Stomach (tissue), 9 donors: ENCODE data around the gene HEPH. TPM values are rescaled to one million over a fixed set of nuclear protein-coding genes. Genes with fewer than 3 reads are reported as not detected.

Experiments used
- DNase-seq, 2 donors: peaks; one replicate each; pipeline versions ENCODE4 v3.0.0 to v3.0.0-alpha.2; 2013 to 2019
- H3K27ac ChIP-seq, 5 donors: fragments of 200-600 bp in 4 of 5; sonication (generic) in 4 of 5; one replicate each; pipeline ENCODE4 v1.5.1; 2013 to 2019; ENCODE audit warnings: mild to moderate bottlenecking in 1 of 5, moderate library complexity in 1 of 5
- H3K27me3 ChIP-seq, 3 donors: fragments of 200-600 bp; sonication (generic); one replicate each; pipeline ENCODE4 v1.5.1; 2017 to 2019; ENCODE audit warnings: mixed run types in 1 of 3
- H3K36me3 ChIP-seq, 4 donors: fragments of 200-600 bp; sonication (generic); 1 replicate in 3 of 4; 2 replicates in 1 of 4; pipeline ENCODE4 v1.5.1; 2016 to 2019
- H3K4me1 ChIP-seq, 4 donors: fragments of 200-600 bp; sonication (generic); one replicate each; pipeline ENCODE4 v1.5.1; 2016 to 2019
- H3K4me3 ChIP-seq, 4 donors: fragments of 200-600 bp; sonication (generic) in 3 of 4; one replicate each; pipeline ENCODE4 v1.5.1; 2016 to 2019; ENCODE audit warnings: mild to moderate bottlenecking in 1 of 4
- H3K9me3 ChIP-seq, 4 donors: fragments of 200-600 bp; sonication (generic); one replicate each; pipeline ENCODE4 v1.5.1; 2016 to 2019
- CTCF ChIP-seq, 7 experiments: fragments of 450-650 bp in 4 of 7; fragments of 200-600 bp in 3 of 7; sonication (generic) in 3 of 7; IDR thresholded peaks; one replicate each; pipeline ENCODE4 v1.5.1; 2016 to 2019; ENCODE audit warnings: antibody characterized with exemption in 7 of 7, control low read depth in 2 of 7, mild to moderate bottlenecking in 1 of 7
- EP300 ChIP-seq: sonication (generic); formaldehyde crosslinking; IDR thresholded peaks from one replicate; pipeline ENCODE4 v1.6.1; 2017; ENCODE audit warnings: antibody characterized with exemption
- POLR2A ChIP-seq, 4 donors: fragments of 450-650 bp; IDR thresholded peaks; one replicate each; pipeline ENCODE4 v1.6.1; 2016; ENCODE audit warnings: antibody characterized with exemption in 4 of 4, control low read depth in 2 of 4, mild to moderate bottlenecking in 1 of 4, moderate library complexity in 1 of 4
- POLR2AphosphoS5 ChIP-seq, 3 donors: sonication (generic); formaldehyde crosslinking; IDR thresholded peaks; one replicate each; pipeline ENCODE4 v1.6.1; 2016; ENCODE audit warnings: antibody characterized with exemption in 3 of 3
- WGBS, 5 donors: extraction: QIAGEN DNeasy Blood & Tissue Kit in 3 of 5; methylation state at CpG; one replicate each; pipeline versions ENCODE4 v1.1.5 to v1.1.7; 2013 to 2018; 5-methylcytosine and 5-hydroxymethylcytosine counted together
- intact Hi-C: fragments of 100-400 bp; cut with DNase I; formaldehyde crosslinking; loops from one replicate; pipeline ENCODE4 v1.15.1; 2023; ENCODE audit warnings: low total_unique reads
- polyA plus RNA-seq, 3 donors: library from polyadenylated mRNA; stranded (reverse); fragments of 200-250 nt; gene quantifications; one replicate each; pipeline ENCODE4 v1.2.3, GENCODE V29; 2013
- total RNA-seq, 5 donors: library from RNA; depleted of rRNA; stranded (reverse); fragments of >200 nt; gene quantifications; one replicate each; pipeline versions ENCODE4 v1.1.0 to v1.2.3, GENCODE V29; 2014 to 2016
- donor health status: healthy with polysubstance abuse.
- donor health status: Bipolar disorder and iron deficiency.
- donor health status: healthy.

The HEPH gene
- total and polyA plus RNA-seq, 8 donors: 0.93 to 94.7 (median 12.4) TPM

GRCh38 chrX:66200050-66200664 is 36.1 kb downstream of the HEPH start:
- H3K36me3 ChIP-seq: peaks cover 0 to 4% (median 0%) of the 10 kb centered on the region in 4 donors
- no peak overlapping the region for H3K27ac ChIP-seq
- H3K4me3 ChIP-seq: no peak overlapping the region
- no peaks in the 10 kb centered on the region for H3K4me1 ChIP-seq
- intact Hi-C loops: no loop called here
- TF ChIP-seq POLR2A (IDR thresholded peaks at IDR 0.05) (no peak), POLR2AphosphoS5 (IDR thresholded peaks at IDR 0.05) (no peak), CTCF (IDR thresholded peaks at IDR 0.05) (no peak), EP300 (no peak)
- H3K9me3 ChIP-seq: no peaks in the 10 kb centered on the region
- WGBS, 5 donors: 39 to 72% (median 69%) methylated on average over 4 of the region's 4 CpGs
- no peak for DNase-seq
- peaks cover 0 to 4% (median 0%) of the 10 kb centered on the region in 3 donors for H3K27me3 ChIP-seq

GRCh38 chrX:66200855-66201795 is 37.1 kb downstream of the HEPH start:
- H3K27me3 ChIP-seq: peaks cover 0 to 4% (median 0%) of the 10 kb centered on the region in 3 donors
- TF ChIP-seq CTCF (IDR thresholded peaks at IDR 0.05) (peak in 1 of 7 experiments; percentile 7), POLR2A (IDR thresholded peaks at IDR 0.05) (no peak)
- no peaks in the 10 kb centered on the region for H3K4me1 ChIP-seq
- 33 to 48% (median 45%) methylated on average over 5 of the region's 5 CpGs for WGBS, 5 donors
- intact Hi-C loops: no loop called here
- no peaks in the 10 kb centered on the region for H3K9me3 ChIP-seq
- DNase-seq: peak in 1 of 2 donors; percentile 5
- no peak overlapping the region for H3K4me3 ChIP-seq
- H3K36me3 ChIP-seq: peaks cover 0 to 4% (median 0%) of the 10 kb centered on the region in 4 donors
- no peak overlapping the region for H3K27ac ChIP-seq

GRCh38 chrX:66203114-66203513 is 39.1 kb downstream of the HEPH start:
- H3K4me1 ChIP-seq: no peaks in the 10 kb centered on the region
- no peak overlapping the region for H3K27ac ChIP-seq
- H3K36me3 ChIP-seq: no peaks in the 10 kb centered on the region
- TF ChIP-seq POLR2A (IDR thresholded peaks at IDR 0.05): no peak
- TF ChIP-seq CTCF (IDR thresholded peaks at IDR 0.05): no peak
- TF ChIP-seq POLR2AphosphoS5 (IDR thresholded peaks at IDR 0.05): no peak
- no peak for TF ChIP-seq EP300
- no peak for DNase-seq
- H3K4me3 ChIP-seq: no peak overlapping the region
- H3K9me3 ChIP-seq: no peaks in the 10 kb centered on the region
- WGBS, 5 donors: 45 to 56% (median 51%) methylated on average over 5 of the region's 5 CpGs
- intact Hi-C loops: no loop called here
- H3K27me3 ChIP-seq: peaks cover 0 to 4% (median 0%) of the 10 kb centered on the region in 3 donors

GRCh38 chrX:66221856-66222255 is 57.8 kb downstream of the HEPH start:
- no peaks in the 10 kb centered on the region for H3K27me3 ChIP-seq
- no peak overlapping the region for H3K4me3 ChIP-seq
- 83 to 98% (median 93%) methylated on average over 3 of the region's 3 CpGs for WGBS, 5 donors
- DNase-seq: no peak
- H3K36me3 ChIP-seq: no peaks in the 10 kb centered on the region
- TF ChIP-seq POLR2A (IDR thresholded peaks at IDR 0.05) (no peak), POLR2AphosphoS5 (IDR thresholded peaks at IDR 0.05) (no peak), EP300 (no peak), CTCF (IDR thresholded peaks at IDR 0.05) (no peak)
- no peaks in the 10 kb centered on the region for H3K4me1 ChIP-seq
- intact Hi-C loops: no loop called here
- no peak overlapping the region for H3K27ac ChIP-seq
- H3K9me3 ChIP-seq: peaks cover 0 to 15% (median 6%) of the 10 kb centered on the region in 4 donors
